ENCODE results near the gene JAKMIP1.

JAKMIP1 gene

DNA sequence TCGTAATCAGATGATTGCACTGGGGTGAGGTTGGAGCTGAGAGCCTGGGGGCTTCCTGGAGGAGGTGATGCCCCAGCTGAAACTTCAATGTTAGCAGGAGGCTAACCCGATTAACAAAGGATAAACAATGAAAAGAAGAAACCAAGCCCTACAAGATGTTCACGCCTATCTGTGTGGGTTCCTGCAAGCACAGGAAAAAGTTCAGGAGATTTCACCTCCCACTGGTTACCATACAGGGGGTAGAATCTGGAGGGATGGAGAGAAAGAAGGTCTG is 27.5 kb downstream of the JAKMIP1 start:
- TF ChIP-seq, protein P1, sequence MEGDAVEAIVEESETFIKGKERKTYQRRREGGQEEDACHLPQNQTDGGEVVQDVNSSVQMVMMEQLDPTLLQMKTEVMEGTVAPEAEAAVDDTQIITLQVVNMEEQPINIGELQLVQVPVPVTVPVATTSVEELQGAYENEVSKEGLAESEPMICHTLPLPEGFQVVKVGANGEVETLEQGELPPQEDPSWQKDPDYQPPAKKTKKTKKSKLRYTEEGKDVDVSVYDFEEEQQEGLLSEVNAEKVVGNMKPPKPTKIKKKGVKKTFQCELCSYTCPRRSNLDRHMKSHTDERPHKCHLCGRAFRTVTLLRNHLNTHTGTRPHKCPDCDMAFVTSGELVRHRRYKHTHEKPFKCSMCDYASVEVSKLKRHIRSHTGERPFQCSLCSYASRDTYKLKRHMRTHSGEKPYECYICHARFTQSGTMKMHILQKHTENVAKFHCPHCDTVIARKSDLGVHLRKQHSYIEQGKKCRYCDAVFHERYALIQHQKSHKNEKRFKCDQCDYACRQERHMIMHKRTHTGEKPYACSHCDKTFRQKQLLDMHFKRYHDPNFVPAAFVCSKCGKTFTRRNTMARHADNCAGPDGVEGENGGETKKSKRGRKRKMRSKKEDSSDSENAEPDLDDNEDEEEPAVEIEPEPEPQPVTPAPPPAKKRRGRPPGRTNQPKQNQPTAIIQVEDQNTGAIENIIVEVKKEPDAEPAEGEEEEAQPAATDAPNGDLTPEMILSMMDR (IDR thresholded peaks at IDR 0.05; ENCODE audit: insufficient read depth, low read depth, low read length, missing control alignments): no peak
- DNase-seq (ENCODE audit: low read depth): no peak
- no peak overlapping the region for H3K4me3 ChIP-seq (ENCODE audit: low read length)

DNA sequence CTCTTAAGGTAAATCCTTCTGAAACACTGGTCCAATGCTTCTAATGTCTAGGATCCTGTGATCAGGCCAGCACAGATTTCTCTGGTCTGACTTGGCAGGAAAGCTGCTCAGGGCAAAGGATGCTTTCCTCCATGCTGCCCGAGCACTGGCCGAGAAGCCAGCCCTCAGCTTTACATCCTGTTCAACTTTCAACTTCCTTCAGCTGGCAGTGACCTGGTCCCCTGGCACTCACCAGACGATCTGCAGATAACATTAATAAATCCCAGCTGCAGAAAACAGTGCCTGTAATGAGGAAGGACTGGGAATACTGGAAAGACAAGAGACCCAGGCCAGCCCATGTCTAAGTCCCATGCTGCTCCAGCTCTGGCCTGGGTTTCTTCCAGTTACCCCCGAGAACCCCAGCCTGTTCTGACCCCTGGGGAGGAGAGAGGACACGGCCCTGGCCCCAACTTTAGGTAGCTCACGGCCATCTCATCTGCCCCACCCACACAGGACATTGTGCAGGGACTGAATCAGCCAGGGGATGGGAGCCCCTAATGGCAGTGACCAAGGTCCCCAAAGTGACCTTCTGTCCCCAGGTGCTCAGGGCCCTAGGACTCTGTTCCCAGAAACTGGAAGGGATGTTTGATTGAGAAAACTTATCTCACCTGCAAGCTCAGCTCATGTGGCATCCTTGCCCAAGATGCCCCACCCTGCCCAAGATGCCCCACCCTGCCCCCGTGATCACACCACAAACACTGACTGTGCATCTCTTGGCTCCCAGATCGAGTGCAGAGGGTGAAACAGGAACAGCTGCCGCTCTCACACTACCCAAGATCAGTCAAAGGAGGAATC is 28.0 kb downstream of the JAKMIP1 start:
- TF ChIP-seq, protein P1 (IDR thresholded peaks at IDR 0.05; ENCODE audit: insufficient read depth, low read depth, low read length, missing control alignments): no peak
- DNase-seq (ENCODE audit: low read depth): no peak
- H3K4me3 ChIP-seq (ENCODE audit: low read length): no peak overlapping the region

GRCh38 chr4:6169239-6169638 is 31.1 kb downstream of the JAKMIP1 start:
- TF ChIP-seq, protein P1 (IDR thresholded peaks at IDR 0.05; ENCODE audit: insufficient read depth, low read depth, low read length, missing control alignments): no peak
- H3K4me3 ChIP-seq (ENCODE audit: low read length): no peak overlapping the region
- no peak for DNase-seq (ENCODE audit: low read depth)

- no peak for DNase-seq (ENCODE audit: low read depth)
- no peak overlapping the region for H3K4me3 ChIP-seq (ENCODE audit: low read length)
- TF ChIP-seq, protein P1 (IDR thresholded peaks at IDR 0.05; ENCODE audit: insufficient read depth, low read depth, low read length, missing control alignments): no peak
Observed at GRCh38 chr4:6165766-6166165, 34.6 kb downstream of the JAKMIP1 start.

- TF ChIP-seq, protein P1 (IDR thresholded peaks at IDR 0.05; ENCODE audit: insufficient read depth, low read depth, low read length, missing control alignments): no peak
- H3K4me3 ChIP-seq (ENCODE audit: low read length): no peak overlapping the region
- no peak for DNase-seq (ENCODE audit: low read depth)
Observed at GRCh38 chr4:6162885-6163284, 37.5 kb downstream of the JAKMIP1 start.

DNA sequence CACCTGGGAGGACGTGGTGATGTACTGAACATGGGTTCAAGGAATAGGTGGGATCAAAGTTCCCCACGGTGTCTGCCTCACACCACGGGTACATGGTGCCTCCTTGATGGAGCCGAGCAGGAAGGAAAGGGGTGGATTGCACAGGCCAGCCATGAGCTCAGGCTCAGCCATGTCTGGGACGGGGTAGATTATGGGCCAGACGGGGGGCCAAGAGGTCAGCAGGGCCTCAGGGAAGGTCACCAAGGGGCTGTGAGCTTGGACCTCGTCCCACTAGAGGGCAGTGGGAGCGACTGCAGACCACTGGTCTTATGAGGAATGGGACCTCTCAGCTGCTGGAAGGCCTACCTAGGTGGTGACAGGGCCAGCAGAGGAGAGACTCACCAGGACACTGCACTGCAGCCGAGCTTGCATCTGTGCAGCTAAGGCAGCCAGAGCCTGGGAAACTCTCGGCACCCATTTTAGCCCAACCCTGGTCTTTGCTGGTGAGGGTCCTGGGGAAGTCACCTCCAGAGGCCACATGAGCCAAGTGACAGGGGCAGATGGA is 38.4 kb downstream of the JAKMIP1 start:
- no peak for DNase-seq (ENCODE audit: low read depth)
- H3K4me3 ChIP-seq (ENCODE audit: low read length): no peak overlapping the region
- TF ChIP-seq, protein P1 (IDR thresholded peaks at IDR 0.05; ENCODE audit: insufficient read depth, low read depth, low read length, missing control alignments): no peak

DNA sequence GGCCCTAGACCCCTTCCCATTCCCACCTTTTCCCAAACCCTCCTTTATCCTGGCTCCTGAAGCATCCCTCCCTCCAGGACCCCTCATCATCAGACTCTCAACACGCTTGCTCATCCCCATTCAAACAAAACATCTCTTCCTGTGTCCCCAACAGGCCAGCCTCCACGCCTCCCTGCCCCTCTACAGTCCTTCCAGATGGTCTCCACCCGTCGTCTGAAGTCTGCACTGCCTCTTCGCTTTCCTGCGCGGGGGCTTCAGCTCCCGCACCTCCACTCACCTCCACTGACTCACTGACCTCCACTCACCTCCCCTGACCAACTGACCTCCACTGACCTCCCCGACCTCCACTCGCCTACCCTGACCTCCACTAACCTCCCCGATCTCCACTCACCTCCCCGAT is 39.8 kb downstream of the JAKMIP1 start:
- TF ChIP-seq, protein P1 (IDR thresholded peaks at IDR 0.05; ENCODE audit: insufficient read depth, low read depth, low read length, missing control alignments): no peak
- H3K4me3 ChIP-seq (ENCODE audit: low read length): no peak overlapping the region
- DNase-seq (ENCODE audit: low read depth): no peak
